Non-pigmented ciliary epithelial cell (primary cell): Measurements from ENCODE around the gene FBL.
A peak's percentile ranks its signal among the peaks of the same experiment; 100 is the strongest.
"Not testable (repeated sequence)": the region's sequence is repeated elsewhere in the genome, so short reads cannot be mapped to it uniquely, and the experiment has no call there.

Source experiments
- DNase-seq: peaks from one replicate; pipeline ENCODE4 v3.0.0-alpha.2; 2010; ENCODE audit warnings: low read depth

The FBL gene

GRCh38 chr19:39845933-39846677, at the start of gene FBL:
Gene FBL, minus strand, starts transcription at chr19:39846379. Its CDS starts 79 bp downstream, at chr19:39846300.
- peak; percentile 51 for DNase-seq

DNA sequence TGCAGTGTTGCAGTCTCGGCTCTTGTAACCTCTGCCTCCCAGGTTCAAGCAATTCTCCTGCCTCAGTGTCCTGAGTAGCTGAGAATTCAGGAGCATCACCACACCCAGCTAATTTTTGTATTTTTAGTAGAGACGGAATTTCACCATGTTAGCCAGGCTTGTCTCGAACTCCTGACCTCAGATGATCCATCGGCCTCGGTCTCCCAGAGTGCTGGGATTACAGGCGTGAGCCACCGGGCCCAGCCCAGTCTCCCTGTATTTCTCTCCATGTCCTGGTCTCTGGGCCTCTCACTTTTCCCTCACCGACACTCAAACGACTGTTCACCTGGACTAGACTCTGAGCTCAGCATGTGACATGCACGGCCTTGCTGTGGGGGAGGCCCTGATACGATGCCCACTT, 48.9 kb upstream of the FBL start:
- DNase-seq = not testable (repeated sequence)

DNA sequence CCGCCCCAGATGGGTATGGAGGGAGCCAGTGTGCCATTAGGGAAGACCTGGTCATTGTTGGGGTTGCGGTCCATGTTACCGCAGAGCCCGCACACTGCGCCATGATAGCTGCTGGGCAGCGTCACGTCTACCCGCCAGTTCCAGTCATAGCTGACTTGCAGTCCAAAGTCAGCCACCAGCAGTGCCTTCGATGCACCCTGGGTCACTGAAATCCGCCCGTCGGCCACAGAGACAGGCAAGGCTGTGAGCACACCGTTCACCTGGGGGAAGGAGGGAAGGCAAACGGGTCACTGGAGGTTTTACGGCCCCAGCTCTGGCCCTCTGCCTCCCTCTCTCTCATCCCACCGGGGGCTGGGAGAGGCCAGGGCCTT, 48.0 kb upstream of the FBL start:
- not testable (repeated sequence) for DNase-seq

- DNase-seq = not testable (repeated sequence)
Measured at GRCh38 chr19:39893366-39894235, 47.4 kb upstream of the FBL start.

- DNase-seq = not testable (repeated sequence)
Measured at GRCh38 chr19:39892506-39892902, 46.3 kb upstream of the FBL start.

DNA sequence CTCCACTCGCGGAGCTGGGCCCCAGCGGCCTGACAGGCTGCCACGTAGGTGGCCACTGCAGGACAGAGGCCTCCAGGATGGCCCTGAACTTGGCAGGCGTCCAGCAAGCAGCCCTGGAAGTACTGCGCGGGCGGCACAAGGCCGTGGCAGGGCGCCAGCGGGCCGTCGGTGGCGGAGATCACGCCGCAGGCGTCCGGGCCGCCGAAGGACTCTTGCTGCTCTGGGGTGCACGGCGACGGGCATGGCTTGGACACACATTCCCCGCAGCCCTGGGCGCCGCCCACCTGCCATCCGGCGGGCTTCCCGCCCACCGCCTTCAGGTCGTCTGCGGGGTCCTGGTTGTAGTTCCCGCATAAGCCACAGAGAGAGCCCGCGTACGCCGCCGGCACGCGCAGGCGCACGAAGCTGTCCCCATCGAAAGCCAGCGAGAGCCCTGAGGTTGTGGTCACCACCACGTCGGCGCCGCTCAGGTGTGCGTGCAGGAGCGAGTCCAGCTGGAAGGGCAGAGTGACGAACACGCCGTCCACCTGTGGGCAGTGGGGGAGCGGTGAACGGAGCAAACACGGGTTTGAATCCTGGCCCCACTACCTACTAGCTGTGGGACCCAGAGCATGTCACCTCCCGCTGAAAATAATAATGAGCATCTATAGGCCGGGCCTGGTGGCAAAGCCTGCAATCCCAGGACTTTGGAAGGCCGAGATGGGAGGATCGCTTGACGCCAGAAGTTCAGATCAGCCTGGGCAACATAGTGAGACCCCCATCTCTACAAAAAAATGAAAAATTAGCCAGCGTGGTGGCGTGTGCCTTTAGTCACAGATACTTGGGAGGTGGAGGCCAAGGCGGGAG, 45.7 kb upstream of the FBL start:
- DNase-seq = not testable (repeated sequence)

GRCh38 chr19:39890755-39891551, 44.8 kb upstream of the FBL start:
- DNase-seq = no peak

DNA sequence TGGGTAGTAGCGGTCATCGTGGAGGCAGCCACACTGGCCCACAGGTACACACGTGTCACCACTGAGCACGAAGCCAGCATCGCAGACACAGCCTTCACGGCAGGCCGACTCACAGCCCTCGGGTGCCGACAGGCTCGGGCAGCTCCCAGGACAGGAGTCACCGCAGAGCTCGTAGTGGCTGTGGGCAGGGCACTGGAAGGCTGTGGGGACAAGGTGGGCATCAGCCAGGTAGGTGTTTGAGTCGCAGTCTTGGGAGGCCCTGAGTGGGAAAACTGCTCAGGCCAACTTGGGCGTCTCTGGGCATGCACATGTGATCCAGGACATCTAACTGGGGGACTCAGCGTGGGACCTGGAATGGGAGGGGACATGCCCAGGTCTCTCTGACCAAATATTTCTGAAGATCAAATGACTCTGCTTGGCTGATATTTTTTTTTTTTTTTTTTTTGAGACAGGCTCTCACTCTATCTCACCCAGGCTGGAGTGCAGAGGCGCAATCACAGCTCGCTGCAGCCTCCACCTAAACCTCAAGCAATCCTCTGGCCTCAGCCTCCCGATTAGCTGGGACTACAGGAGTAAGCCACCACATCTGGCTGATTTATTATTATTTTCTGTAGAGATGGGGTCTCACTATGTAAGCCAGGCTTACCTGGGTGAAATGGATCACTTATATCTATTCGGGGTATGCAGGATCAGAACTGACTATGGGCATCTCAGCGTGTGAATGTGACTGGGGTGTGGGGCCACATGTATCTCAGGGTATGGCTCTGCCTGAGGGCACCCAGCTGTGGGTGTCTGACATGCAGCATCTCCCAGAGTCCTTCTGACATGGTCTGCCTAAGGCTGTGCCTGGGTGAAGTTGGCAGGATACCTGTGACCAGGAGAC, 43.9 kb upstream of the FBL start:
- not testable (repeated sequence) for DNase-seq

- DNase-seq = not testable (repeated sequence)
Measured at GRCh38 chr19:39887456-39887951, 41.3 kb upstream of the FBL start.

GRCh38 chr19:39885821-39886554, 39.8 kb upstream of the FBL start:
- DNase-seq = not testable (repeated sequence)

GRCh38 chr19:39884721-39885120, 38.5 kb upstream of the FBL start:
- not testable (repeated sequence) for DNase-seq

DNA sequence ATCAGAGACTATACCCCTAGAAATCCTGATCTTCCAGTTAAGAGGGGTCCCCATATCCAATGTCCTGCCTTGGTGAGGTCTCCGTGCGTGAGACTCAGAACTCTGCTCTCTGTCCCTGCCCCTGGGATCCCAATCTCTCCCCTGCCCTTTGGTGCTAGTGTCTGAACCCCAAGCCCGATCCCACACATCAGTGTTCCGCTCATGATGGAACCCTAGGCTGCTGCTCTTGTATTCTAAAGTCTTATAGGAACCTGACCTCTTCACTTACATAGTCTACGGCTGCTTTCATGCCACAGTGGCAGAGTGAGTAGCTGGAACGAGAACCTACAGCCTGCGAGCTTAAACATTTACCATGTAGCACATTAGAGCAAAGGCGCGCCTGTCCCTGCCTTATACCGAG, 36.5 kb upstream of the FBL start:
- DNase-seq = not testable (repeated sequence)

GRCh38 chr19:39881495-39882110, 35.4 kb upstream of the FBL start:
- not testable (repeated sequence) for DNase-seq

DNA sequence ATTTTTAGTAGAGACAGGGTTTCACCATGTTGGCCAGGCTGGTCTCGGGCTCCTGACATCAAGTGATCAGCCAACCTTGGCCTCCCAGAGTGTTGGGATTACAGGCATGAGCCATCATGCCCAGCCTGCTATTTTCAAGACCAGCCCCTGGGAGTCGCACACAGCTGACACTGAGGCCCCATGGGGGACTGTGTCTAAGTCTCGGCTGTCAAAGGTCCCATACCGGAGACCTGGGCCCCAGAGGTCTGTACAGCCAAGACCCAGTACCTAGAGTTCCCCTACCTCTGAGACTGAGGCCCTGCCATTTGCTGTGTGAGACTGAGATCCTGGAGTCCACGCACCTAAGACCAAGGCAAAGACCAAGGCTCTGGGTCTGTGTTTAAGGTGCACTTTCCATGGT, 34.1 kb upstream of the FBL start:
- not testable (repeated sequence) for DNase-seq

DNA sequence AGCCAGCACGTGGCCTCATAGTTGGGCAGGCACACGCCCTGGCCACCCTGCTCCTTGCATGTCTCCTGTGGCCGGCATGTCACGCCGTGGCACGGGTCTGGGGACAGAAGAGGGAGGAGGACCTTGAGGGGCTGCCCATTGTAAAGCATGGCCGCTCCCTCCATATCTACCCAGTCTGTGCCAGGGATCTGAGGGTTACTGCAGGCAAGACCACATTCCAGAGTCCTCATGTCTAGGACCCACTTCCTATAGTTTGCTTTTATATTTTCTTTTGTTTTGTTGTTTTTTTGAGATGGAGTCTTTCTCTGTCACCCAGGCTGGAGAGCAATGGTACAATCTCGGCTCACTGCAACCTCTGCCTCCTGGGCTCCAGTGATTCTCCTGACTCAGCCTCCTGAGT, 33.6 kb upstream of the FBL start:
- not testable (repeated sequence) for DNase-seq

- DNase-seq = not testable (repeated sequence)
Measured at GRCh38 chr19:39878866-39879265, 32.7 kb upstream of the FBL start.

GRCh38 chr19:39878398-39878797, 32.2 kb upstream of the FBL start:
- no peak for DNase-seq

GRCh38 chr19:39877982-39878381, 31.8 kb upstream of the FBL start:
- not testable (repeated sequence) for DNase-seq

GRCh38 chr19:39877488-39877887, 31.3 kb upstream of the FBL start:
- DNase-seq = not testable (repeated sequence)
